Measurements from ENCODE around the gene HIPK2.

HIPK2 gene

DNA sequence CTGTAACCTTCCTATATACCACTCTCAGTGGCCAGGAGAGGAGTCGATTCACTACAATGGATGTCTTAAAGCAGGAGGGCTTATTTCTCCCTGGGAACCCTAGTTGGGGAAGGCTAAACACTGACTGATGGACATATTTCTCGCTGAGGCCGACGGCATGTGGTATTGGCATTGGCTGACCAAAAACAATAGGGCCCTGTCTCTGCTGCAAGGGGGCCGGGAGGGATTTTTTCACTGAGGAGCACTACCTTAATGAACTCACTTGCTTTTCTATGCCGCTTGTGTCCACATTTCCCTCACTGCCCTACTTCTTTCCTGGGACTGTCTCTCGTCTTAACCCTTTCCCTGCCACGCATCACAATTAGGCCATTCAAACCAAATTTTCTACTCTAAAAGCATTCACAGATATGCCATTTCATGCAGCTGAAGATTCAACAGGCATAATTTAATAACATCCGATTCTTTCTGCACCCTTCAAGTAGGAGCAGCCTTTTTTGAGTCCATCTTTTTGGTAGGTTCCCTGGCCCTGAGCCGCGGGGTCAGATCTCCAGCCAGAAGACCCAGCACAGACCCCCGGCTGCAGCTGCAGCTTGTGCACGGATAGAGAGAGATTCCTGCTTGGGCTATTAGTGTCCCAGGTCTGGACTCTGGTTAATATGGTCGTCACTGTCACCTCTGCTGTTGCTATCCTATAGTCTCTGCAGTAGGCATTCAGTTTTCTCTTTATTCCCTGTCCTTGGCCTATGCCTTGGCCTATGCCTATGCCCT, 118.7 kb downstream of the HIPK2 start:
- no peak overlapping the region for H2AFZ ChIP-seq (ENCODE audit: low read length)
- H3K9me2 ChIP-seq (replicated peaks; ENCODE audit: low read depth, low read length), result no peaks in the 10 kb centered on the region
- H3K4me2 ChIP-seq (ENCODE audit: low read depth, low read length, poor library complexity, severe bottlenecking), result no peak overlapping the region
- H3K4me1 ChIP-seq (ENCODE audit: insufficient read depth, low read length, poor library complexity, severe bottlenecking), result peaks cover 4% of the 10 kb centered on the region
- H3K79me2 ChIP-seq (ENCODE audit: insufficient read depth, low read length), result no peaks in the 10 kb centered on the region
- no peak overlapping the region for H3K4me3 ChIP-seq (ENCODE audit: low read length, poor library complexity, severe bottlenecking)
- no peaks in the 10 kb centered on the region for H3K27me3 ChIP-seq (ENCODE audit: insufficient read depth, low read length, poor library complexity, severe bottlenecking)
- H4K20me1 ChIP-seq (ENCODE audit: insufficient read depth, low read length, poor library complexity, severe bottlenecking), result no peaks in the 10 kb centered on the region
- no peak overlapping the region for H3K9ac ChIP-seq (ENCODE audit: low read depth, low read length, poor library complexity, severe bottlenecking)
- no peaks in the 10 kb centered on the region for H3F3A ChIP-seq (ENCODE audit: low read depth)
- H3K36me3 ChIP-seq (ENCODE audit: insufficient read depth, low read length), result no peaks in the 10 kb centered on the region; the same call in 1 of the 2 replicates
- TF ChIP-seq, protein P1, sequence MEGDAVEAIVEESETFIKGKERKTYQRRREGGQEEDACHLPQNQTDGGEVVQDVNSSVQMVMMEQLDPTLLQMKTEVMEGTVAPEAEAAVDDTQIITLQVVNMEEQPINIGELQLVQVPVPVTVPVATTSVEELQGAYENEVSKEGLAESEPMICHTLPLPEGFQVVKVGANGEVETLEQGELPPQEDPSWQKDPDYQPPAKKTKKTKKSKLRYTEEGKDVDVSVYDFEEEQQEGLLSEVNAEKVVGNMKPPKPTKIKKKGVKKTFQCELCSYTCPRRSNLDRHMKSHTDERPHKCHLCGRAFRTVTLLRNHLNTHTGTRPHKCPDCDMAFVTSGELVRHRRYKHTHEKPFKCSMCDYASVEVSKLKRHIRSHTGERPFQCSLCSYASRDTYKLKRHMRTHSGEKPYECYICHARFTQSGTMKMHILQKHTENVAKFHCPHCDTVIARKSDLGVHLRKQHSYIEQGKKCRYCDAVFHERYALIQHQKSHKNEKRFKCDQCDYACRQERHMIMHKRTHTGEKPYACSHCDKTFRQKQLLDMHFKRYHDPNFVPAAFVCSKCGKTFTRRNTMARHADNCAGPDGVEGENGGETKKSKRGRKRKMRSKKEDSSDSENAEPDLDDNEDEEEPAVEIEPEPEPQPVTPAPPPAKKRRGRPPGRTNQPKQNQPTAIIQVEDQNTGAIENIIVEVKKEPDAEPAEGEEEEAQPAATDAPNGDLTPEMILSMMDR (conservative IDR thresholded peaks at IDR 0.05; ENCODE audit: low read length), result no peak
- no peak for TF ChIP-seq EZH2phosphoT487 (IDR thresholded peaks at IDR 0.05; ENCODE audit: borderline replicate concordance)
- H3K9me3 ChIP-seq (ENCODE audit: insufficient read depth, low read depth, low read length), result no peaks in the 10 kb centered on the region

DNA sequence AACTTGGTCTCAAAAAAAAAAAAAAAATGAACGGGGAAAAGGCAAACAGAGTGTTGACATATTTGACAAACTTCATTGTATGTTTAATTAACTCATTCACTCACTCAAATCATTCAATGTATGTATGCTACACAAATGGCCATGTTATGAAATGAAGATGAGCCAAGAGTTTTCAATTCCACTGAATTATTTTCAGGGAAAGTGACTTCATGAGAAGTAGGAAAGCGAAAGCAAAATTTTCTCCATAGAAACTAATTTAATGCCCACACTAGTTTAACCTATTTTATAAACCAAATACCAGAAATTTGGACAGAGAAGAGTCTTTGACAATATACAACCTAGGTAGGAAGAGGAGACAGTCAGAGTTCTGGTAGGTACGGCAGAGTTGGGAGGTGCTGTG, 119.5 kb downstream of the HIPK2 start:
- Histone ChIP-seq H3K36me3 (ENCODE audit: insufficient read depth, low read length) (no peaks in the 10 kb centered on the region; the same call in 1 of the 2 replicates), H3K27me3 (ENCODE audit: insufficient read depth, low read length, poor library complexity, severe bottlenecking) (no peaks in the 10 kb centered on the region), H3K9ac (ENCODE audit: low read depth, low read length, poor library complexity, severe bottlenecking) (no peak overlapping the region), H2AFZ (ENCODE audit: low read length) (no peak overlapping the region), H4K20me1 (ENCODE audit: insufficient read depth, low read length, poor library complexity, severe bottlenecking) (no peaks in the 10 kb centered on the region), H3K4me3 (ENCODE audit: low read length, poor library complexity, severe bottlenecking) (no peak overlapping the region), H3K79me2 (ENCODE audit: insufficient read depth, low read length) (no peaks in the 10 kb centered on the region), H3K9me2 (replicated peaks; ENCODE audit: low read depth, low read length) (no peaks in the 10 kb centered on the region), H3K9me3 (ENCODE audit: insufficient read depth, low read depth, low read length) (no peaks in the 10 kb centered on the region), H3F3A (ENCODE audit: low read depth) (no peaks in the 10 kb centered on the region), H3K4me1 (ENCODE audit: insufficient read depth, low read length, poor library complexity, severe bottlenecking) (peaks cover 4% of the 10 kb centered on the region), H3K4me2 (ENCODE audit: low read depth, low read length, poor library complexity, severe bottlenecking) (no peak overlapping the region)
- TF ChIP-seq EZH2phosphoT487 (IDR thresholded peaks at IDR 0.05; ENCODE audit: borderline replicate concordance), result no peak
- TF ChIP-seq, protein P1 (conservative IDR thresholded peaks at IDR 0.05; ENCODE audit: low read length), result no peak

DNA sequence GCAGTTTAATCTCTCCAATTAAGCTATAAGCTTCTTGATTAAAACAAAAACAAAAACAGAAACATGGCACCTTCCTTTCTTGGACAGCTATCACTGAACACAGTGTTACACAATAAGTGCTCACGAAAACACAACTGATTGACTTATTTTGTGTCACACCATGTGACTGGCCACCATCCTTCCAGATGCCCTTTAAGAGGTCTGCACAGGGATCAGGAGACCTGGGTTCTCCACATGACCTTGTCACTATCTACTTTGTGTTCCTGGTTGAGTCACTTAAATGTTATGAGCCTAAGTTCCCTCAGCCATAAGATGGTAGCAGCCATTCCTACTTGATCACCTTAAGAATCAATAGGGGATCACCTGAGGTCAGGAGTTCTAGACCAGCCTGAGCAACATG, 120.1 kb downstream of the HIPK2 start:
- Histone ChIP-seq H3F3A (ENCODE audit: low read depth) (no peaks in the 10 kb centered on the region), H3K4me1 (ENCODE audit: insufficient read depth, low read length, poor library complexity, severe bottlenecking) (peaks cover 4% of the 10 kb centered on the region), H2AFZ (ENCODE audit: low read length) (no peak overlapping the region), H3K79me2 (ENCODE audit: insufficient read depth, low read length) (no peaks in the 10 kb centered on the region), H3K4me2 (ENCODE audit: low read depth, low read length, poor library complexity, severe bottlenecking) (no peak overlapping the region), H3K27me3 (ENCODE audit: insufficient read depth, low read length, poor library complexity, severe bottlenecking) (no peaks in the 10 kb centered on the region), H3K9me2 (replicated peaks; ENCODE audit: low read depth, low read length) (no peaks in the 10 kb centered on the region), H3K9ac (ENCODE audit: low read depth, low read length, poor library complexity, severe bottlenecking) (no peak overlapping the region), H3K4me3 (ENCODE audit: low read length, poor library complexity, severe bottlenecking) (no peak overlapping the region), H4K20me1 (ENCODE audit: insufficient read depth, low read length, poor library complexity, severe bottlenecking) (no peaks in the 10 kb centered on the region), H3K9me3 (ENCODE audit: insufficient read depth, low read depth, low read length) (no peaks in the 10 kb centered on the region), H3K36me3 (ENCODE audit: insufficient read depth, low read length) (no peaks in the 10 kb centered on the region; the same call in 1 of the 2 replicates)
- TF ChIP-seq EZH2phosphoT487 (IDR thresholded peaks at IDR 0.05; ENCODE audit: borderline replicate concordance), result no peak
- TF ChIP-seq, protein P1 (conservative IDR thresholded peaks at IDR 0.05; ENCODE audit: low read length), result no peak
